ENCODE data around the gene KIAA0040. TPM values are rescaled to one million over a fixed set of nuclear protein-coding genes. Genes with fewer than 3 reads are reported as not detected.

KIAA0040 gene
- total RNA-seq, 3 donors from 2014 or later (not counting 1 experiment from before 2014, with no cell fraction given): 18.0 to 21.2 (median 19.4) TPM

DNA sequence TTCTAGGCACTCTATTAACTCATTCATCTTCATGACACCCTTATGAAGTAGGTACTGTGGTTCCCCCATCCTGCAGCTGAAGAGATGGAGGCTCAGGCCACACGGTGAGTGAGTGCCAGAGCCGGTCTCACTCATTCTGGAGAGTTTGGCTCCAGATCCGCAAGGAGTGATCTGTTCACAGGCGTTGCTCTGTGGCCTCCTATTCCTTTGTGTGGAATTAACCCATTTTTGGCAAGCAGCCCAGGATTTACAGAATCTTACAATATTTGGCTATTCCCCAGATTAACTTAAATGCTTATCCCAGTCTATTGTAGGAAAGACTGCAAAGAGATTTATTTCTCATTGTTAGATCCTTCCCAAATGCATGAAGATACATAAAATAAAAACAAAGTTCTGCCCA lies 29.6 kb downstream of the KIAA0040 start:
- H3K4me1 Mint-ChIP-seq: peaks cover 18 to 28% of the 10 kb centered on the region in 2 donors
- intact Hi-C loops (cut with micrococcal nuclease): no loop called here
- peaks cover 24% of the 10 kb centered on the region for H3K36me3 Mint-ChIP-seq
- no peak for TF ChIP-seq CTCF (IDR thresholded peaks at IDR 0.05)
- no peak overlapping the region for H3K4me3 Mint-ChIP-seq
- Histone ChIP-seq H3K27me3 (ENCODE audit: control insufficient read depth, insufficient read depth, low read length) (no peaks in the 10 kb centered on the region), H3K4me1 (ENCODE audit: control insufficient read depth, insufficient read depth, low read length) (peaks cover 5% of the 10 kb centered on the region), H3K27ac (ENCODE audit: low read length) (no peak overlapping the region), H3K4me3 (ENCODE audit: low read length) (no peak overlapping the region), H3K9me3 (ENCODE audit: control insufficient read depth, insufficient read depth, low read length) (no peaks in the 10 kb centered on the region), H3K36me3 (ENCODE audit: control insufficient read depth, insufficient read depth, low read length) (peaks cover 71% of the 10 kb centered on the region)
- no peak overlapping the region for H3K27ac Mint-ChIP-seq
- ATAC-seq (no peak), DNase-seq (no peak)
- no peaks in the 10 kb centered on the region for H3K9me3 Mint-ChIP-seq
- H3K27me3 Mint-ChIP-seq (ENCODE audit: low read depth in 2 of 2): no peaks in the 10 kb centered on the region
- WGBS (ENCODE audit: insufficient coverage): 97% methylated on average over 4 of the region's 4 CpGs

DNA sequence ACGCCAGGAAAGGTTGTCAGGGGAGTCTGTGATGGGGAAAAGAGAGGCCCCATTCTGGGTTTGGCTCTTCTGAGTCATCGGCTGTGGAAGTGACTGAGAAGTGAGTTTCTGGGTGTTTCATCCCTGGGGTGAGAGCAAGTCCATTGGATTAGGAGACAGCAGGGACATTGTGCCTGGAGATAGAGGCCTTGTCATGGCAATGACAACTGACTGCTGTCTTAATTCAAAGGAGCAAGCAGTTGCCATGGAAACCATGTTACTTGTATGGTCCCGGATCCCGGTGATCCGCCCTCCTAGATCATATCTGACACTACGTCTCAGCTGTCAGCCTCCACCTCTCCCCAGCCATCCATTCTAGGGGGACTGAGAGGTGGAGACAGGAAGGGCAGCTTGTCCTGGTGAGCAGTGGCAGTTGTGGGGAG lies 34.4 kb downstream of the KIAA0040 start:
- intact Hi-C loops (cut with micrococcal nuclease): no loop called here

GRCh38 chr1:175157200-175157599 lies 35.4 kb downstream of the KIAA0040 start:
- peaks cover 26% of the 10 kb centered on the region for H3K36me3 ChIP-seq (ENCODE audit: control insufficient read depth, insufficient read depth, low read length)
- 92% methylated on average over 2 of the region's 2 CpGs for WGBS (ENCODE audit: insufficient coverage)
- H3K27me3 ChIP-seq (ENCODE audit: control insufficient read depth, insufficient read depth, low read length): no peaks in the 10 kb centered on the region
- no peaks in the 10 kb centered on the region for H3K4me1 ChIP-seq (ENCODE audit: control insufficient read depth, insufficient read depth, low read length)
- Mint-ChIP-seq H3K4me1 (peaks cover 0 to 14% of the 10 kb centered on the region in 2 donors), H3K4me3 (no peak overlapping the region), H3K36me3 (peaks cover 17% of the 10 kb centered on the region), H3K27me3 (ENCODE audit: low read depth in 2 of 2) (peaks cover 15 to 20% of the 10 kb centered on the region in 2 donors), H3K27ac (no peak overlapping the region), H3K9me3 (no peaks in the 10 kb centered on the region)
- H3K27ac ChIP-seq (ENCODE audit: low read length): no peak overlapping the region
- ATAC-seq (no peak), DNase-seq (no peak)
- intact Hi-C loops (cut with micrococcal nuclease): no loop called here
- no peak for TF ChIP-seq CTCF (IDR thresholded peaks at IDR 0.05)
- H3K9me3 ChIP-seq (ENCODE audit: control insufficient read depth, insufficient read depth, low read length): no peaks in the 10 kb centered on the region
- H3K4me3 ChIP-seq (ENCODE audit: low read length): no peak overlapping the region

More for the DNA sequence above, 34.4 kb downstream of the KIAA0040 start:
- Histone ChIP-seq H3K4me3 (ENCODE audit: low read length) (no peak overlapping the region), H3K36me3 (ENCODE audit: control insufficient read depth, insufficient read depth, low read length) (peaks cover 33% of the 10 kb centered on the region), H3K9me3 (ENCODE audit: control insufficient read depth, insufficient read depth, low read length) (no peaks in the 10 kb centered on the region), H3K27ac (ENCODE audit: low read length) (no peak overlapping the region), H3K27me3 (ENCODE audit: control insufficient read depth, insufficient read depth, low read length) (no peaks in the 10 kb centered on the region), H3K4me1 (ENCODE audit: control insufficient read depth, insufficient read depth, low read length) (no peaks in the 10 kb centered on the region)
- Mint-ChIP-seq H3K27ac (no peak overlapping the region), H3K9me3 (no peaks in the 10 kb centered on the region), H3K27me3 (ENCODE audit: low read depth in 2 of 2) (peaks cover 9 to 10% of the 10 kb centered on the region in 2 donors), H3K4me1 (peaks cover 0 to 12% of the 10 kb centered on the region in 2 donors), H3K36me3 (peaks cover 17% of the 10 kb centered on the region), H3K4me3 (no peak overlapping the region)
- ATAC-seq: no peak
- TF ChIP-seq CTCF (IDR thresholded peaks at IDR 0.05): no peak
- WGBS (ENCODE audit: insufficient coverage): 96% methylated on average over 5 of the region's 6 CpGs
- no peak for DNase-seq

GRCh38 chr1:175155936-175156335 lies 36.6 kb downstream of the KIAA0040 start:
- H3K27ac Mint-ChIP-seq: no peak overlapping the region
- H3K4me1 Mint-ChIP-seq: peaks cover 0 to 15% of the 10 kb centered on the region in 2 donors
- Histone ChIP-seq H3K4me3 (ENCODE audit: low read length) (no peak overlapping the region), H3K9me3 (ENCODE audit: control insufficient read depth, insufficient read depth, low read length) (no peaks in the 10 kb centered on the region), H3K4me1 (ENCODE audit: control insufficient read depth, insufficient read depth, low read length) (no peaks in the 10 kb centered on the region), H3K27ac (ENCODE audit: low read length) (no peak overlapping the region), H3K36me3 (ENCODE audit: control insufficient read depth, insufficient read depth, low read length) (peaks cover 22% of the 10 kb centered on the region), H3K27me3 (ENCODE audit: control insufficient read depth, insufficient read depth, low read length) (peaks cover 4% of the 10 kb centered on the region)
- H3K27me3 Mint-ChIP-seq (ENCODE audit: low read depth in 2 of 2): peaks cover 24 to 33% of the 10 kb centered on the region in 2 donors
- TF ChIP-seq CTCF (IDR thresholded peaks at IDR 0.05): no peak
- WGBS (ENCODE audit: insufficient coverage): 93% methylated on average over 5 of the region's 5 CpGs
- no peaks in the 10 kb centered on the region for H3K9me3 Mint-ChIP-seq
- DNase-seq: no peak
- peaks cover 15% of the 10 kb centered on the region for H3K36me3 Mint-ChIP-seq
- no peak for ATAC-seq
- H3K4me3 Mint-ChIP-seq: no peak overlapping the region
- intact Hi-C loops (cut with micrococcal nuclease): no loop called here

Measured in natural killer cell (primary cell).